ENCODE results near the gene RNU5D-1. TPM values are rescaled to one million over a fixed set of nuclear protein-coding genes. Genes with fewer than 3 reads are reported as not detected.

The RNU5D-1 gene
- total and polyA plus RNA-seq, 10 of the 15 experiments (the other 5 are each of a cell fraction or from before 2014, with no cell fraction given): not detected

GRCh38 chr1:44775078-44775929 lies 44.3 kb upstream of the RNU5D-1 start, which contains the start of gene RPS8 (continued):
- peak; percentile 97 for TF ChIP-seq POU2F2 (IDR thresholded peaks at IDR 0.05; ENCODE audit: borderline replicate concordance, low read depth, low read length)
- TF ChIP-seq JUND (IDR thresholded peaks at IDR 0.05; ENCODE audit: low read depth, low read length): no peak
- TF ChIP-seq EZH2 (IDR thresholded peaks at IDR 0.05; ENCODE audit: borderline replicate concordance, control insufficient read depth, low read depth, low read length): no peak
- no peak for TF ChIP-seq HSF1 (IDR thresholded peaks at IDR 0.05; ENCODE audit: low read depth, low read length)
- TF ChIP-seq CREM (IDR thresholded peaks at IDR 0.05; ENCODE audit: low read depth): peak; percentile 100
- no peak for TF ChIP-seq ZBTB33 (IDR thresholded peaks at IDR 0.05)
- peak; percentile 100 for TF ChIP-seq CREB1 (IDR thresholded peaks at IDR 0.05; ENCODE audit: low read depth)
- peak; percentile 57; the same call in 1 of the 2 replicates for TF ChIP-seq CHD1 (IDR thresholded peaks at IDR 0.05; ENCODE audit: low read depth, low read length)
- TF ChIP-seq BCL11A (IDR thresholded peaks at IDR 0.05; ENCODE audit: low read depth, low read length): peak; percentile 54; the same call in 1 of the 2 replicates
- TF ChIP-seq NR2C1 (IDR thresholded peaks at IDR 0.05): peak; percentile 73
- peak; percentile 100 for TF ChIP-seq POLR2AphosphoS5 (IDR thresholded peaks at IDR 0.05; ENCODE audit: low read length)
- TF ChIP-seq CHD2 (IDR thresholded peaks at IDR 0.05; ENCODE audit: borderline replicate concordance, low read depth, low read length): peak; percentile 66
- TF ChIP-seq TARDBP (IDR thresholded peaks at IDR 0.05; ENCODE audit: borderline replicate concordance): peak; percentile 73; the same call in 1 of the 2 replicates
- TF ChIP-seq ZNF687 (IDR thresholded peaks at IDR 0.05): peak; percentile 96
- no peak for TF ChIP-seq CUX1 (IDR thresholded peaks at IDR 0.05; ENCODE audit: insufficient replicate concordance, low read depth, low read length)
- 0 out of 2 replicates have a peak, but pooled peaks have one; percentile 3 for TF ChIP-seq JUNB (IDR thresholded peaks at IDR 0.05)
- TF ChIP-seq ATF7 (IDR thresholded peaks at IDR 0.05; ENCODE audit: low read depth): peak; percentile 30; the same call in 1 of the 2 replicates
